Neural cell (in vitro differentiated cells): Measurements from ENCODE around the gene CEL. TPM values are rescaled to one million over a fixed set of nuclear protein-coding genes. Genes with fewer than 3 reads are reported as not detected.

Experiments
- H2AFZ ChIP-seq: fragments of 200-600, 300-800 bp; sonication (generic), shearing (Covaris generic); 2 replicates; pipeline ENCODE4 v1.6.0; 2014; ENCODE audit warnings: low read depth, mild to moderate bottlenecking, antibody characterized with exemption, low read length, moderate library complexity
- H3F3A ChIP-seq: fragments of 200-600 bp; shearing (Covaris generic); 2 replicates; pipeline ENCODE4 v1.6.1; 2016; ENCODE audit warnings: mild to moderate bottlenecking, moderate library complexity, mixed read lengths, antibody characterized with exemption, low read length; ENCODE audit not compliant: insufficient read depth, poor library complexity, severe bottlenecking
- H3K27ac ChIP-seq: fragments of 200-600, 300-800 bp; sonication (generic), shearing (Covaris generic); 2 replicates; pipeline ENCODE4 v1.5.1; 2014; ENCODE audit warnings: mild to moderate bottlenecking, low read length, moderate library complexity
- H3K27me3 ChIP-seq: fragments of 300-800, 200-600 bp; sonication (generic), shearing (Covaris generic); 2 replicates; pipeline ENCODE4 v1.6.0; 2014; ENCODE audit warnings: mild to moderate bottlenecking, low read depth, low read length, moderate library complexity; ENCODE audit not compliant: insufficient read depth
- H3K36me3 ChIP-seq: fragments of 300-800, 200-600 bp; sonication (generic), shearing (Covaris generic); 2 replicates; pipeline ENCODE4 v1.5.1; 2014; ENCODE audit warnings: mild to moderate bottlenecking, antibody characterized with exemption, low read length, moderate library complexity; ENCODE audit not compliant: insufficient read depth
- H3K4me2 ChIP-seq: fragments of 300-800, 200-600 bp; sonication (generic), shearing (Covaris generic); 2 replicates; pipeline ENCODE4 v1.6.0; 2014; ENCODE audit warnings: mild to moderate bottlenecking, low read length
- H3K4me3 ChIP-seq: fragments of 300-800, 200-600 bp; sonication (generic), shearing (Covaris generic); 2 replicates; pipeline ENCODE4 v1.5.1; 2014; ENCODE audit warnings: mild to moderate bottlenecking, low read length, moderate library complexity
- H3K79me2 ChIP-seq: fragments of 200-600 bp; shearing (Covaris generic); replicated peaks from 2 replicates; pipeline ENCODE4 v1.6.0; 2014; ENCODE audit warnings: mild to moderate bottlenecking, low read length, moderate library complexity; ENCODE audit not compliant: insufficient read depth
- H3K9ac ChIP-seq: fragments of 300-800, 200-600 bp; sonication (generic), shearing (Covaris generic); 2 replicates; pipeline ENCODE4 v1.6.1; 2016; ENCODE audit warnings: mild to moderate bottlenecking, low read length, mixed read lengths
- H3K9me2 ChIP-seq: fragments of 200-600 bp; shearing (Covaris generic); 2 replicates; pipeline ENCODE4 v1.6.1; 2016; ENCODE audit warnings: mild to moderate bottlenecking, low read length, mixed read lengths; ENCODE audit not compliant: insufficient read depth
- H3K9me3 ChIP-seq: fragments of 200-600, 300-800 bp; sonication (generic), shearing (Covaris generic); 2 replicates; pipeline ENCODE4 v1.6.1; 2016; ENCODE audit warnings: mild to moderate bottlenecking, mixed run types, low read length, moderate library complexity, mixed read lengths
- H4K20me1 ChIP-seq: fragments of 200-600 bp; shearing (Covaris generic); 2 replicates; pipeline ENCODE4 v1.6.1; 2016; ENCODE audit warnings: mild to moderate bottlenecking, mixed run types; ENCODE audit not compliant: insufficient read depth
- EP300 ChIP-seq: fragments of 450-650 bp; conservative IDR thresholded peaks from 2 replicates; pipeline ENCODE4 v1.6.1; 2014; ENCODE audit warnings: antibody characterized with exemption, mild to moderate bottlenecking, moderate library complexity; ENCODE audit not compliant: poor library complexity, severe bottlenecking
- EZH2 ChIP-seq: fragments of 200-600, 300-800 bp; shearing (Covaris generic), sonication (generic); IDR thresholded peaks from 2 replicates; pipeline ENCODE4 v1.6.1; 2014; ENCODE audit warnings: antibody characterized with exemption, low read length, borderline replicate concordance, mild to moderate bottlenecking; ENCODE audit not compliant: insufficient read depth, poor library complexity, severe bottlenecking
- MXI1 ChIP-seq: fragments of 450-650 bp; conservative IDR thresholded peaks from 2 replicates; pipeline ENCODE4 v1.6.1; 2014; ENCODE audit warnings: antibody characterized with exemption, mild to moderate bottlenecking; ENCODE audit not compliant: poor library complexity, severe bottlenecking
- POLR2AphosphoS5 ChIP-seq: IDR thresholded peaks from 2 replicates; pipeline ENCODE4 v1.6.1; 2012
- RAD21 ChIP-seq: fragments of 450-650 bp; conservative IDR thresholded peaks from 2 replicates; pipeline ENCODE4 v1.6.1; 2014; ENCODE audit warnings: antibody characterized with exemption, mild to moderate bottlenecking, moderate library complexity
- SMC3 ChIP-seq: fragments of 450-650 bp; conservative IDR thresholded peaks from 2 replicates; pipeline ENCODE4 v1.6.1; 2014; ENCODE audit warnings: antibody characterized with exemption, mild to moderate bottlenecking, moderate library complexity; ENCODE audit not compliant: poor library complexity
- TAF1 ChIP-seq: IDR thresholded peaks from 2 replicates; pipeline ENCODE4 v1.6.1; 2012; ENCODE audit warnings: low read depth
- polyA plus RNA-seq: library from polyadenylated mRNA; depleted of rRNA; stranded (reverse); fragments of >200 nt; gene quantifications from 2 replicates; pipeline ENCODE4 v1.2.3, GENCODE V29; 2014
- TF ChIP-seq, protein P1 (sequence below): IDR thresholded peaks from 2 replicates; pipeline ENCODE4 v1.6.1; 2012; ENCODE audit warnings: borderline replicate concordance
- TF ChIP-seq, protein P2 (sequence below): fragments of 450-650 bp; IDR thresholded peaks from 2 replicates; pipeline ENCODE4 v1.5.1; 2014; ENCODE audit warnings: antibody characterized with exemption, mild to moderate bottlenecking, moderate library complexity; ENCODE audit not compliant: poor library complexity, severe bottlenecking

CEL gene
- polyA plus RNA-seq, 1 donor from 2014 or later, result 0.95 TPM

DNA sequence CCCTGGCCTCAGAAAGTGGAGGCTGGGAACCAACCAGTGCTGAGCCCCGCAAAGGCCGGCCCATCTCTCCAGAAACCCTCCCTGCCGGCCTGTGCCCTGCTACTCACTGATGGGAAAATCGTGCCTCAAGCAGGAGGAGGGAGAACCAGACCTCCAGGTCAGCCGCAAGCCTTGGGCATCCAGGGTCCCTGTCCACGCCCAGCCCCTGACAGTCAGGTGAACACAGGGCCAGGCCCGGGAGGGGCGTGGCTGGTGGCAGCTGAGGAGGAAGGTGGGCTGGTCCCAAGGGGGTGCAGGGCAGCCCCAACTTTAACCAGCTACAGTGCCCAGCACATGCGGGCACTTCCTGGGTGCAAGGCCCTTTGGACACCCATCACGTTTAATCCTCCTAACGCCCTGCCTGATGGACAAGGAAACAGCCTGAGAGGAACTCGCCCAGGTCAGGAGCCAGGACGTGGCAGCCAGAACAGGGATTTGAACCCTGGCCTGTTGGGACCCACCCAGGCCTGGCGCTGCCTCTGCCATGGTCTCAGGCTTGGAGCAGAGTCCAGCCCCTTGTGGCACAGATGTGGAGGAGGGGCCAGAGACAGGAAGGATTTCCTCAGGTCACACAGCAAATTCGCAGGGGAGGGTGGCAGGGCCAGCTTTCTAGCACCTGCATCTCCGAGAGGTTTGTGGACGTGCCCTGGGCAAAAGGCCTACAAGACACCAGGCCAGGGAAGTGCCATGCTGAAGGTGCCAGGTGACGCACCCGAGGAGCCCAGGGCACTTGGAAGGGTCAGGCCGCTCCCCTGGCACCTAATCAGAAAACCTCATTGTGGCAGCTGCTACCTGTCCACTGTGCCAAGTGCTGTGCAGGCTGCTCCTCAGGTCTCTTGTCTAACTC lies 54.8 kb downstream of the CEL start:
- H3K27me3 ChIP-seq, result no peaks in the 10 kb centered on the region
- no peak overlapping the region for H3K4me3 ChIP-seq
- H3K27ac ChIP-seq, result no peak overlapping the region
- H4K20me1 ChIP-seq, result peaks cover 22% of the 10 kb centered on the region
- peaks cover 30% of the 10 kb centered on the region for H3K79me2 ChIP-seq
- TF ChIP-seq, protein P1, sequence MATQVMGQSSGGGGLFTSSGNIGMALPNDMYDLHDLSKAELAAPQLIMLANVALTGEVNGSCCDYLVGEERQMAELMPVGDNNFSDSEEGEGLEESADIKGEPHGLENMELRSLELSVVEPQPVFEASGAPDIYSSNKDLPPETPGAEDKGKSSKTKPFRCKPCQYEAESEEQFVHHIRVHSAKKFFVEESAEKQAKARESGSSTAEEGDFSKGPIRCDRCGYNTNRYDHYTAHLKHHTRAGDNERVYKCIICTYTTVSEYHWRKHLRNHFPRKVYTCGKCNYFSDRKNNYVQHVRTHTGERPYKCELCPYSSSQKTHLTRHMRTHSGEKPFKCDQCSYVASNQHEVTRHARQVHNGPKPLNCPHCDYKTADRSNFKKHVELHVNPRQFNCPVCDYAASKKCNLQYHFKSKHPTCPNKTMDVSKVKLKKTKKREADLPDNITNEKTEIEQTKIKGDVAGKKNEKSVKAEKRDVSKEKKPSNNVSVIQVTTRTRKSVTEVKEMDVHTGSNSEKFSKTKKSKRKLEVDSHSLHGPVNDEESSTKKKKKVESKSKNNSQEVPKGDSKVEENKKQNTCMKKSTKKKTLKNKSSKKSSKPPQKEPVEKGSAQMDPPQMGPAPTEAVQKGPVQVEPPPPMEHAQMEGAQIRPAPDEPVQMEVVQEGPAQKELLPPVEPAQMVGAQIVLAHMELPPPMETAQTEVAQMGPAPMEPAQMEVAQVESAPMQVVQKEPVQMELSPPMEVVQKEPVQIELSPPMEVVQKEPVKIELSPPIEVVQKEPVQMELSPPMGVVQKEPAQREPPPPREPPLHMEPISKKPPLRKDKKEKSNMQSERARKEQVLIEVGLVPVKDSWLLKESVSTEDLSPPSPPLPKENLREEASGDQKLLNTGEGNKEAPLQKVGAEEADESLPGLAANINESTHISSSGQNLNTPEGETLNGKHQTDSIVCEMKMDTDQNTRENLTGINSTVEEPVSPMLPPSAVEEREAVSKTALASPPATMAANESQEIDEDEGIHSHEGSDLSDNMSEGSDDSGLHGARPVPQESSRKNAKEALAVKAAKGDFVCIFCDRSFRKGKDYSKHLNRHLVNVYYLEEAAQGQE, result no peak
- TF ChIP-seq EZH2 (no peak), MXI1 (no peak)
- H3K9me2 ChIP-seq, result no peaks in the 10 kb centered on the region
- H3K36me3 ChIP-seq, result no peaks in the 10 kb centered on the region
- H3F3A ChIP-seq, result no peaks in the 10 kb centered on the region
- H3K9me3 ChIP-seq, result no peaks in the 10 kb centered on the region
- H2AFZ ChIP-seq, result no peak overlapping the region
- no peak overlapping the region for H3K9ac ChIP-seq
- no peak overlapping the region for H3K4me2 ChIP-seq

DNA sequence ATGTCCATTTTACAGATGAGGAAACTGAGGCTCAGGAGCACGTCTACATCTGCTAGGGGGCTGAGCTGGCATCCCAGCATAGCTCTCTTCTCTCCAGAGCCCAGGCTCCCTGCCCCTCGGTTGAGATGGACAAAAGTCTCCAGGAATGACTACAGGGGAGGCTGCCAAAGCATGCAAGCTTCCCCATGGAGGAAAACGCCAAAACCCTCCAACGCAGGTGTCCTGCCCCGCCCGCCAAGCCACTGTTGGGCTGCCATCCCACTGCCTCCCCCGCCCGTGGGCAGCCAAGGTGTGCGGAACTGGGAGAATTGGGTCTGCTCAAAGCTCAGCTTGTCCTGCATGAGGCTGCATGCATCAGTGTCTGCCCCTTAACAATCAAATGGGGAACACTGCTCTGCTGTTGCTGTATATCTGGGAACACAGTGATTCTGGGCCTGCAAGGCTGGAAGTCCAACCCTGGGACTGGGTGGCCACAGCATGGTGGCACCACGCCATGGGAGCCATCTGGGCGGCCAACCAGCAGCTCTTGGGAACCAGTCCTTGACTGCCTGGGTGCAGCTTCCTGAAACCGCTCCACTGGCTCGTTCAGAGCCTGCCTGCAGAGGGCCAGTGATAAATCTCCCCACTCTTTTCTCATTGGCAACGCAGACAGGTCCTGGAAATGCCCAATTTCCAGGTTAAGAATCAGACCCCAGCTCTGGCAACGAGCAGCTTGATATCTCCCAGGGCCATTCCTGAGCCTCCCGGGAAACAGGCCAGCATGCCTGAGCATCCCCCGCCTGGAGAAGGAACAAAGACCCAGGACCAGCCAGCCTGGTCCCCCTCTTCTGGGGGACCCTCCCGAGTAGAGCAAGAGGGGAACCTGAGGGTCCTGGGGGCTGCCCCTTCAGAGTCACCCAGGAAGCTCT lies 55.7 kb downstream of the CEL start:
- H3K27me3 ChIP-seq, result no peaks in the 10 kb centered on the region
- no peak for TF ChIP-seq MXI1
- TF ChIP-seq EZH2, result no peak
- no peak for TF ChIP-seq SMC3
- no peak for TF ChIP-seq RAD21
- TF ChIP-seq EP300, result no peak
- TF ChIP-seq, protein P2, sequence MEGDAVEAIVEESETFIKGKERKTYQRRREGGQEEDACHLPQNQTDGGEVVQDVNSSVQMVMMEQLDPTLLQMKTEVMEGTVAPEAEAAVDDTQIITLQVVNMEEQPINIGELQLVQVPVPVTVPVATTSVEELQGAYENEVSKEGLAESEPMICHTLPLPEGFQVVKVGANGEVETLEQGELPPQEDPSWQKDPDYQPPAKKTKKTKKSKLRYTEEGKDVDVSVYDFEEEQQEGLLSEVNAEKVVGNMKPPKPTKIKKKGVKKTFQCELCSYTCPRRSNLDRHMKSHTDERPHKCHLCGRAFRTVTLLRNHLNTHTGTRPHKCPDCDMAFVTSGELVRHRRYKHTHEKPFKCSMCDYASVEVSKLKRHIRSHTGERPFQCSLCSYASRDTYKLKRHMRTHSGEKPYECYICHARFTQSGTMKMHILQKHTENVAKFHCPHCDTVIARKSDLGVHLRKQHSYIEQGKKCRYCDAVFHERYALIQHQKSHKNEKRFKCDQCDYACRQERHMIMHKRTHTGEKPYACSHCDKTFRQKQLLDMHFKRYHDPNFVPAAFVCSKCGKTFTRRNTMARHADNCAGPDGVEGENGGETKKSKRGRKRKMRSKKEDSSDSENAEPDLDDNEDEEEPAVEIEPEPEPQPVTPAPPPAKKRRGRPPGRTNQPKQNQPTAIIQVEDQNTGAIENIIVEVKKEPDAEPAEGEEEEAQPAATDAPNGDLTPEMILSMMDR, result no peak
- no peak for TF ChIP-seq POLR2AphosphoS5
- TF ChIP-seq TAF1, result no peak
- TF ChIP-seq, protein P1, result no peak
- H3K79me2 ChIP-seq, result peaks cover 30% of the 10 kb centered on the region
- H3K9me2 ChIP-seq, result no peaks in the 10 kb centered on the region
- no peaks in the 10 kb centered on the region for H3K9me3 ChIP-seq
- H3K27ac ChIP-seq, result no peak overlapping the region
- H3F3A ChIP-seq, result no peaks in the 10 kb centered on the region
- H4K20me1 ChIP-seq, result peaks cover 22% of the 10 kb centered on the region
- no peaks in the 10 kb centered on the region for H3K36me3 ChIP-seq
- no peak overlapping the region for H3K4me3 ChIP-seq
- H3K9ac ChIP-seq, result no peak overlapping the region
- H2AFZ ChIP-seq, result no peak overlapping the region
- H3K4me2 ChIP-seq, result no peak overlapping the region
